HG03108 (cell line): ENCODE data around the gene NDST1.

ENCODE experiments used
- ATAC-seq: cut with Tn5 transposase; IDR thresholded peaks from one replicate; pipeline ENCODE4 v1.9.1; 2021; ENCODE audit warnings: moderate library complexity; ENCODE audit not compliant: unreplicated experiment

NDST1 gene

GRCh38 chr5:150561571-150562275 is 53.8 kb downstream of the NDST1 start:
- ATAC-seq: no peak

- no peak for ATAC-seq
Measured at GRCh38 chr5:150562832-150563231, 54.9 kb downstream of the NDST1 start.

GRCh38 chr5:150565868-150566267 is 57.9 kb downstream of the NDST1 start:
- ATAC-seq: no peak

- ATAC-seq: no peak
Measured at GRCh38 chr5:150567031-150567717, 59.2 kb downstream of the NDST1 start.

- ATAC-seq: no peak
Measured at GRCh38 chr5:150568663-150569062, 60.7 kb downstream of the NDST1 start.

- no peak for ATAC-seq
Measured at GRCh38 chr5:150570333-150570732, 62.4 kb downstream of the NDST1 start.

GRCh38 chr5:150571836-150572235 is 63.9 kb downstream of the NDST1 start:
- no peak for ATAC-seq

GRCh38 chr5:150573216-150573615 is 65.3 kb downstream of the NDST1 start:
- no peak for ATAC-seq

GRCh38 chr5:150573867-150574817 is 66.2 kb downstream of the NDST1 start:
- ATAC-seq: no peak

- ATAC-seq: no peak
Measured at GRCh38 chr5:150574818-150575547, 67.1 kb downstream of the NDST1 start.

GRCh38 chr5:150575745-150576448 is 68.0 kb downstream of the NDST1 start:
- ATAC-seq: no peak

- no peak for ATAC-seq
Measured at GRCh38 chr5:150576449-150576949, 68.6 kb downstream of the NDST1 start.

GRCh38 chr5:150577378-150578139 is 69.6 kb downstream of the NDST1 start:
- no peak for ATAC-seq

- ATAC-seq: no peak
Measured at GRCh38 chr5:150578781-150579461, 71.0 kb downstream of the NDST1 start.

- no peak for ATAC-seq
Measured at GRCh38 chr5:150579462-150580400, 71.8 kb downstream of the NDST1 start.

- ATAC-seq: no peak
Measured at GRCh38 chr5:150580917-150581316, 73.0 kb downstream of the NDST1 start.

GRCh38 chr5:150582241-150583109 is 74.5 kb downstream of the NDST1 start:
- ATAC-seq: no peak
